HL-60/S4 treated with phorbol 12-myristate 13-acetate at 8.2 ng/mL for 4 days and 3 days (cell line): ENCODE measurements around the gene ANKRD31.

Experiments
- in situ Hi-C: fragments of 300-500 bp; cut with MboI; formaldehyde crosslinking; loops from 2 replicates; pipeline ENCODE4 v1.15.0; 2022; ENCODE audit warnings: low sequenced_read_pairs

Gene ANKRD31

DNA sequence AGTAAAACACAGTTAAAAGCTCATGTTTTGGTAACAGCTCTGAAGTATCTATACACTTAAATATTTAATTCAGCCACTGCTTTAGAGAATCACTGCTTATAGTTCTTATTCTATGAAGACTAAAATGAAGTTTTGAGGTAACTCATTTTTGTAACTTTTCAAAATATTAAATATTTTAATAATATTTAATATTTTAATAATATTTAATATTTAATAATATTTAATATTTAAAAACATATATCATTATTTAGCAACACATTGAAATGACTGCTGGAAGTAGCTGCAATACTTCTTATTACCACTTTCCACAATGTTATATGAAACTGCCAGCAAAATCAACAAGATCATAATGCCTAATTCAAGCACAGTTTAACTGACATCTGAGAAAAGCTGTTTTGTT is 165.6 kb downstream of the ANKRD31 start:
- in situ Hi-C loops = no loop called here

GRCh38 chr5:75067434-75067833 is 169.2 kb downstream of the ANKRD31 start:
- in situ Hi-C loops = no loop called here

DNA sequence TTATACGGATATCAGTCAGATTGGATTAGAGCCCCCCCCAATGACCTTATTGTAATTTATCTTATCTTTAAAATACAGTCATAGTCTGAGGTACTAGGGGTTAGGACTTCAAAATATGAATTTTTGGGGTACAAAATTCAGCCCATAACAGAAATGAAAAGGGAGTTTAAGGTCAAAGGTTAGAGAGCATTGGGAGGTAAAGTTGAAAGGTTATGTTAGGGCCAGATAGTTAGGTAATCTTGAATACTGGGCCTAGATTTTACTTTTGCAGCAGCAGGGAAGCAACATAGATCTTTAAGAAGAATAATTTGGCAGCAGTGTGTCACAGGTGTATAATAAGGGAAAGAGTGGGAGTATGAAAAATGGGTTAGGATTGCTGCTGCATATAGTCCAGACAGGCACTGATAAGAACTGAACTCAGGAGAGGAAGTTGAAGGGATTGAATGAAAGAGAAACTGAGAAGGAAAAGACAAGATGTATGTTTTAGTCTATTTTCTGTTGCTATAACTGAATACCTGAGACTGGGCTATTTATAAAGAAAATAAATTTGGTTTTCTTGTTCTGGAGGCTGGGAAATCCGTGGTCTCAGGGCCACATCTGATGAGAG is 173.7 kb downstream of the ANKRD31 start:
- in situ Hi-C loops = no loop called here

DNA sequence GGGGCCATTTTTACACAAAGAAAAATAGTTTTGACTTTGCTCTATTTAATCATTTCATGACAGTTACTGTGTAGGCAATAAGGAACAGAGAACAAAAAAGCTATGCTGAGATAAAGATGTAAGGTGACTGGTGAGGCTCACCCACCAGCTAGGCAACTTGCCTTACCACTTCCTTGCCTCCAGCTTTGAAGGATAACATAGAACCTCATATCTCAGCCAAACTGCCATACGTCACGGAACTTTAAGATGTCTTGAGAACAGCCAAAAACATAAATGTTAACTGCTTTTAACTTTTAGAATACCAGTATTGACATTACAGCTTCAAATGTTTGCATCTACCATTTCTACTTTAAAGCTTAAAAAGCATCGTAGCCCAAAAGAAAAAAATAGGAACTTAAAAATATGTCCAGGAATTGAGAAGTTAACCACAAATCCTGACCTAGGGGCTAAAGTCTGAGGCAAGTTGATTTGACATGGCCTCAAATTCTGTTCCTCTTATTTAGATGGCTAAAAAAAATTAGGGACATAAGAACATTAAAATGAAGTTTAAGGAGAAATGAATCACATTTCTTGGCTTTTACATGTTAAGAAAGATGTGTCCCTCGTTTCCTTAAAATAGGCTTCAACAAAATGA is 176.6 kb downstream of the ANKRD31 start:
- in situ Hi-C loops = no loop called here

GRCh38 chr5:75058986-75059535 is 177.6 kb downstream of the ANKRD31 start:
- in situ Hi-C loops = no loop called here

- in situ Hi-C loops = no loop called here
These were observed 179.1 kb downstream of the ANKRD31 start for GRCh38 chr5:75057561-75057960.

- in situ Hi-C loops = no loop called here
These were observed 180.9 kb downstream of the ANKRD31 start for GRCh38 chr5:75055727-75056144.

DNA sequence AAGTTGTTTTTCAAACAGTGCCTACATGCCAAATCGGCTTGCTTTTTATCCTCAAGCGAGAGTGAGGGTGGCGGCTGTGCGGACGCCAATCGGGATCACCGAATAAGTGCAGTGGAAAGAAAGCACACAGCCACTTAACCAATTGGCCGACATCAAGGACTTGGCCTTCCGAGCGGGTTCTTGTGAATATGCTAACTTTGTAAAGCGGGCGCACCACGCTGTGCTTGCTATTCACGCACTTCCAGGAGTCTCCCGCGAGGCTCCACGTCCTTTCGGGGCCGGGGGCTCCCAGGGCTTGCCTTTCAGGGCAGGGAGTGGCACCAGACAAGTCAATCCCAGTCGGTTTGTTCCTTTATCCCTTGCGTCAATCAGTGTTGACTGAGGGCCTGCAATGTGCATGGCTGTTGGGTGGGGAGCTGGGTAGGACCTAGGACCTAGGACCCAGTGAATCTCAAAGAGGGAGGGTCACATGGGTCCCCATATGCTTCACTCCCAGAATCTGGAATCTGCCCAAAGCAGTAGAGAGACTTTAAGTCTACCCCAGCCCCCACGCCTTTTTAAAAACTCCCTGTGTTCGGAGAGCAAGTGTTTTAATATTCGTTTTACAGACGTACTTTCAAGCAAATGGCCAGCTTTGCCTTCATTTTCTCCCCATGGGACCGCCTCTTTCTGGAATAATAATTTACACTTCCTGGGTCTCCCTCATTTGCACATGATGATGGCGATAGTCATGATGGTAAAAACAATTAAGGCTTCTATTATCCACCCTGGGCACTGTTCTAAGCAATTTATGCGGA is 182.3 kb downstream of the ANKRD31 start:
- in situ Hi-C loops = no loop called here

- in situ Hi-C loops = no loop called here
These were observed 183.2 kb downstream of the ANKRD31 start for GRCh38 chr5:75053304-75054133.

DNA sequence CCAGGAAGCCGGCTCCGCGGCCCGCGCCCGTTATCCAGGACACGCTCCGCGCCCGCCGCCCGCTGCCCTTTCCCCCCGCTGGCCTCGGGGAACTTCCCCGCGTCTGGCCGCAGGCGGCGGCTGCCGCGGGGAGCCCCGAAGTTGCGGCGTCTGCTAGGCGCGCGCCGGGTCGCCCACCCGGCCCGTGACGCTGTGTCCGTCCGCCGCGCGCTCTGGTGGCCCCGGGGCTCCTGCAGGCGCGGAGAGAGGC is 183.7 kb downstream of the ANKRD31 start:
- in situ Hi-C loops = no loop called here

GRCh38 chr5:75052192-75053053 is 184.3 kb downstream of the ANKRD31 start, which contains the start of gene GCNT4:
Gene GCNT4, minus strand, starts transcription at chr5:75052558. Its CDS starts 22,521 bp downstream, at chr5:75030037.
- in situ Hi-C loops = no loop called here

DNA sequence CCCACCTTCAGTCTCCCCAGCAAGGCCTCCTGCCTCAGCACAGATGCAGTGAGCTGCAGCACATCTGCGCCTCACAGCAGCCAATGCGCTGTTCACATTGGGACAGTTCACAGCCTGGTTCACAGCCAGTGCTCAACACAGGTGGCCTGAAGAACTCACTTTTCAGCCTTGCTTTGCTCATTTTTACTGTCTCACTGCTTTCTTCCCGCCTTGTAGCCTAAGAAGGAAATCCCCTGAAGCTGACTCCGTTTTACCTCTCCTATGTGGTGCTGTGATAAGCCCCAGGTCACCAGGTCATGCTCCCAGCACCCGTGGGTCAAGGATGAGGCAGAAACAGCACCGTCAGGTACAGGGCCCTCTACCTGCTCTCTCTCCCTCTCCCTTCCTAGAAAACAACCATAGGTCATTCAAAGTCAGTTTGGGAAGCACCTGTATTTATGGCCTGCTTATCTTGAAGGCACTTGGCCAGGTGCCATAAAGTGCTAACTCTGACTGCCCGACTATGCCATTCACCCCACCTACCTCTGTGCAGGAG is 185.4 kb downstream of the ANKRD31 start:
- in situ Hi-C loops = no loop called here

GRCh38 chr5:75050415-75050814 is 186.3 kb downstream of the ANKRD31 start:
- in situ Hi-C loops = no loop called here

DNA sequence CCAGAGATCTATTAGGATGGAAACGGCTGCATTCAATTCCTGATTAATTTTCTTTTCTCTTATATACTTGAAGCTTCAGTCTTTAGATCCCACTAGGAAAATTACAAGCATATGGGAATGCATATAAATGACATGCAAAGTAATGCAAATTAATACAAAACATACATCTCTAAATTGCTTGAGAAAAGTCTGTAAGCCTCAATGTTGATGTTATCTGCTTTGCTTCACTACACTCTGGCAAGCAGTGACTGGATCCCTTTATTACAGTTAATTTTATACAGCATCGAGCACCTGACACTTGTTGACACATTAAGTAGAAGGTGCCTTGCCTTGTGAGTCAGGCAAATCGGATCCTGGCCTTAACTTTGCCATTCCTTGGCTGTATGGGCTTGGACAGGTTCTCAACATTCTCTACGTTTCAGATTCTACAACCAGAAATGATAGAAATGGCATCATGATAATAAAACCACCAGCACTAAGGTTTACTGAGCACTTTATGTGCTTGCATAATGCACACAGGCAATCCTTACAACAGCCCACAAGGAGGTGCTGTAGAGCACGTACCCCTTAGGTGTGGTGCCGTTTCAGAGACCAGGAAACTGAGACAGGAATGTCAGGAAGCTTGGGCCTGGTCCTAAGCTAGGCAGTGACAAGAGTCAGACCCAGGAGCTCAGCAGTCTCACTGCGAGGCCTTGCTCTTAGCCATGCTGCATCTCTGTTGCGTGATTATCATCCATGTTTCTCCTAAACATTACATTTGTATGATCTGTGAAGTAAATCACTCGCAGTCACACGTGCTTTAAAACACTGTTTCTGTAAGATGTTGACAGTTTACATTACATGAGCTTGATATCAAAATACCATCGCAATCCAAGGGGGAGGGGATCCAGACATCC is 187.0 kb downstream of the ANKRD31 start:
- in situ Hi-C loops = no loop called here

DNA sequence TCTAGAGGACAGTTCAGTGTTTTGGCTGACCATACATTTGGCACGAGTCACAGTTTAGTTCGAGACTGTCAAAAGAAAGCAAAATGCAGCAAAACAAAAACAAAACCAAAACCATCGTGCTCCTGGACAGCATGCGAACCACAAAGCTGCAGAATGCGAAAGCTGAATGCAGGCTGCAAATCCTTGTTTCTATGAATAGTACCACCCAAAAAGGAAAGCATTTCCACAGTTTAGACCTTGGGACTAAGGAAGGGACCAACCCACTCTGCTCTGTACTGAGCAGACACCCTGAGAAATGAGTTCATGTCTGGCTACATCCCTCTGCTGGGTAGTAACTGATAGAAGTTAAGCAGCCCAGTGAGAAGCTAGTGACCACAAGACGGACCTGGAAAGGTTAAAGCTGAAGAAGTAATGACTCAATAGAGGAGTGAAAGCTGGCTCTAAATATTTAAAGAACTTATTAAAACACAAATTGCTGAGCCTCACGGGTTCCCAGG is 188.2 kb downstream of the ANKRD31 start:
- in situ Hi-C loops = no loop called here

GRCh38 chr5:75047356-75047755 is 189.3 kb downstream of the ANKRD31 start:
- in situ Hi-C loops = no loop called here

DNA sequence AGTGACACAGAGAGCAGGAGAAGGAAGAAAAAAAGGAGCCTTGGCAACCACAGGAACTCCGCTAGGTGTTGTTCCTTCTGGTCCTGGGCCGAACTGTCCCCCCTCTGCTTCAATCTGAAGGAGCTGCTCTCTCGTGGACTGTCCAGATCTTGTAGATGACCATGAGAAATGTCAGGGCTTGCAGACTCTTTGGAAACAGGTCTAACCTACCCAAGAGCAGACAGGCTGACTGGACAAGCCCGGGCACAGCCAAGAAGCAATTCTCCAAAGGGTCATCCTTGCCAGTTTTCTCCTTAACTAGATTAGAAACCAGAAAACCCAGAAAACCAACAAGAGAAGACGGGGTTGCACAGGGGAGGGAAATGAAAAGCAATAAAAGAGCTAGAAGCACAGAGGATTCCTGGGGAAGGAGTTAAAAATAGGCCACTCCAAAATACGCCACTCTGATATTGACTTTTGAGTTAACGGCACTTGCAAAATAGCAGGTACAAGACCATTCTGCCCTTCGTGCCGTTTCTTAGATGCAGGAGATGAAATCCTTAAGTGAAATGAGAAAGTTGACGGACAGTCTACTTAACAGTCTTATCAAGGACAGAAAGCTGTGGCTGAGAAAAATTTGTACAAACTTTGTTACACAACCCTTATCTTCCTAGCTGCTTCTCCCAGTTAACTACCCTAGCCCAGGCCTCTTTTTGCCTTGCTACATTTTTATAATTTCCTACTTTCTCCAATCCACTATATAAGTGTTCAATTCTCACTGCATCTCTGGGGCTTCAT is 190.1 kb downstream of the ANKRD31 start:
- in situ Hi-C loops = no loop called here

DNA sequence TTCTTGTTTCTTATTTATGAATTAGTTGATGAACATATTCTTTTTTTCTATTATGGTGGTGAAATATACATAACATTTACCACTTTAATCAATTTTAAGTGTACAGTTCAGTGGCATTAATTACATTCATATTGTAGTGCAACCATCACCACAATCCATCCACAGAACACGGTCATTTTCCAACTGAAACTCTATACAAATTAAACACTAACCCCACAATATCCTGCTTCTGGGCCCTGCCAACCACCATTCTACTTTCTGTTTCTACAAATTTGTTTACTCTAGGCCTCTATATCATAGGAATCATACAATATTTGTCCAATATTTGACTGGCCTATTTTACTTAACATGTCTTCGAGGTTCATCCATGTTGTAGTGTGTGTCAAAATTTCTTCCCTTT is 191.6 kb downstream of the ANKRD31 start:
- in situ Hi-C loops = no loop called here
